Measurements from ENCODE around the gene RAB3B. TPM values are rescaled to one million over a fixed set of nuclear protein-coding genes. Genes with fewer than 3 reads are reported as not detected.
"Not testable (repeated sequence)": the region's sequence is repeated elsewhere in the genome, so short reads cannot be mapped to it uniquely, and the experiment has no call there.

Gene RAB3B
- total RNA-seq, 1 donor from 2014 or later: not detected

DNA sequence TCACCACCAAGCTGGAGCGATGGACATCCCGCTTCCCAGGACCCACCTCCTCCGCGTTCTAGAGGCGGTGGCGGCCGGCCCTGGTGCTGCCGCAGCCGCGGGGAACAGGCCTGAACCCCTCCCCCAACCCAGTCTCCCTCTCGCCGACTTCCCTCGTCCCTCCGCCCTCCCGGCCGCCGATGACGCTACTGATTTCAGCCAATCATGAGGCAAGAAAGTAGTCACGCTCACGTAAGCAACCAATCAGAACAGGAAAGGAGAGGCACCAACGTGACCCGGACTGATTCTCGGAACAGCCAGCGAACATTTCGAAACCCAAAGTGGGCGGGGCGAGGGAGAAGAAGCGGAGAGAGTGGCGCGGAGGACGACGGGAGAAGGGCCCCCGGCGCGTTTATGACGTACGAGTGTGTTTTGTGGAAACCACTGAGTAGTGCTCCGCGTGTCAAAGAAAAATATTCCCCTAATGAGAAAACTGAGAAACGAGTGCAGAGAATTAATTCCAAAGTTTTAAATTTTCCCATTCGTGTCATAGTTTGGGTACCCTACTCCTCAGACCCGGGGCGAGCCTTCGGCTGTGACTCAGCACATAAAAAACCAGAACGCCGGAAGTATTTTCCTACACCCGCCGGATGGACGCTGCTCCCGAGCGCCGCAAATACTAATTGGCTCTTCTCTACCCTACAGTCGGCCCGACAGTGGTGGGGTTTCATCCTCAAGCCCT lies 111.7 kb downstream of the RAB3B start, which contains the start of gene NRDC:
NRDC (minus strand) TSS at position 112 of the 721 bp plus-strand sequence. CDS start 112 bp downstream, outside the sequence.
- no peaks in the 10 kb centered on the region for H3K9me3 ChIP-seq
- H3K4me1 ChIP-seq: peaks cover 5 to 27% of the 10 kb centered on the region in 2 donors
- TF ChIP-seq, protein P1, sequence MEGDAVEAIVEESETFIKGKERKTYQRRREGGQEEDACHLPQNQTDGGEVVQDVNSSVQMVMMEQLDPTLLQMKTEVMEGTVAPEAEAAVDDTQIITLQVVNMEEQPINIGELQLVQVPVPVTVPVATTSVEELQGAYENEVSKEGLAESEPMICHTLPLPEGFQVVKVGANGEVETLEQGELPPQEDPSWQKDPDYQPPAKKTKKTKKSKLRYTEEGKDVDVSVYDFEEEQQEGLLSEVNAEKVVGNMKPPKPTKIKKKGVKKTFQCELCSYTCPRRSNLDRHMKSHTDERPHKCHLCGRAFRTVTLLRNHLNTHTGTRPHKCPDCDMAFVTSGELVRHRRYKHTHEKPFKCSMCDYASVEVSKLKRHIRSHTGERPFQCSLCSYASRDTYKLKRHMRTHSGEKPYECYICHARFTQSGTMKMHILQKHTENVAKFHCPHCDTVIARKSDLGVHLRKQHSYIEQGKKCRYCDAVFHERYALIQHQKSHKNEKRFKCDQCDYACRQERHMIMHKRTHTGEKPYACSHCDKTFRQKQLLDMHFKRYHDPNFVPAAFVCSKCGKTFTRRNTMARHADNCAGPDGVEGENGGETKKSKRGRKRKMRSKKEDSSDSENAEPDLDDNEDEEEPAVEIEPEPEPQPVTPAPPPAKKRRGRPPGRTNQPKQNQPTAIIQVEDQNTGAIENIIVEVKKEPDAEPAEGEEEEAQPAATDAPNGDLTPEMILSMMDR (IDR thresholded peaks at IDR 0.05): no peak
- no peaks in the 10 kb centered on the region for H3K27me3 ChIP-seq
- H3K27ac ChIP-seq: peak within 1 kb of the TSS; percentile 94 to 99
- peak within 1 kb of the TSS; percentile 71 to 83 for H3K4me3 ChIP-seq
- DNase-seq (ENCODE audit: low spot score in 2 of 2): peak; percentile 99 to 100
- intact Hi-C loops (cut with DNase I): loop anchor here (2.0 to 5.0 kb wide), 5 partner anchors 176 to 921 kb away; partner anchors contain the start of genes CC2D1B, OSBPL9, RNF11 and TXNDC12
- no peaks in the 10 kb centered on the region for H3K36me3 ChIP-seq

DNA sequence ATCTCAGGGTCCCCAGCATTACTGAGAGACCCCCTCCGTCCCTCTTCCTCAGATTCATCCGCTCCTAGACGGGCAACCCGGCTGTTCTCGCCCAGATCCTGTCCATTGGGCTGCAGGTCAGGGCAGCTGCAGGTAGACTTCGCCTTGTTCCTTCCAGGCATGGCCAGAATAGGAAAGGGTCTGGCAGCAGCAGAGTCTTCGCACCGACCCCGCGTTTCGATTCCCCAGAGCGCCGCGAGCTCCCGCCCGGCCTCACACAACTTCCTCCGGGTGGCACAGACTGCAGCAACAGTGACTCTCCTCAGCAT lies 112.2 kb downstream of the RAB3B start:
- intact Hi-C loops (cut with DNase I): loop anchor here (2.0 to 5.0 kb wide), 5 partner anchors 177 to 921 kb away; partner anchors contain the start of genes CC2D1B, OSBPL9, RNF11 and TXNDC12
- DNase-seq (ENCODE audit: low spot score in 2 of 2): no peak
- H3K9me3 ChIP-seq: no peaks in the 10 kb centered on the region
- TF ChIP-seq, protein P1 (IDR thresholded peaks at IDR 0.05): no peak
- H3K27ac ChIP-seq: peak overlapping the region; percentile 90 to 99
- H3K36me3 ChIP-seq: no peaks in the 10 kb centered on the region
- no peaks in the 10 kb centered on the region for H3K27me3 ChIP-seq
- H3K4me3 ChIP-seq: peak overlapping the region; percentile 71 to 83
- peaks cover 5 to 27% of the 10 kb centered on the region in 2 donors for H3K4me1 ChIP-seq

DNA sequence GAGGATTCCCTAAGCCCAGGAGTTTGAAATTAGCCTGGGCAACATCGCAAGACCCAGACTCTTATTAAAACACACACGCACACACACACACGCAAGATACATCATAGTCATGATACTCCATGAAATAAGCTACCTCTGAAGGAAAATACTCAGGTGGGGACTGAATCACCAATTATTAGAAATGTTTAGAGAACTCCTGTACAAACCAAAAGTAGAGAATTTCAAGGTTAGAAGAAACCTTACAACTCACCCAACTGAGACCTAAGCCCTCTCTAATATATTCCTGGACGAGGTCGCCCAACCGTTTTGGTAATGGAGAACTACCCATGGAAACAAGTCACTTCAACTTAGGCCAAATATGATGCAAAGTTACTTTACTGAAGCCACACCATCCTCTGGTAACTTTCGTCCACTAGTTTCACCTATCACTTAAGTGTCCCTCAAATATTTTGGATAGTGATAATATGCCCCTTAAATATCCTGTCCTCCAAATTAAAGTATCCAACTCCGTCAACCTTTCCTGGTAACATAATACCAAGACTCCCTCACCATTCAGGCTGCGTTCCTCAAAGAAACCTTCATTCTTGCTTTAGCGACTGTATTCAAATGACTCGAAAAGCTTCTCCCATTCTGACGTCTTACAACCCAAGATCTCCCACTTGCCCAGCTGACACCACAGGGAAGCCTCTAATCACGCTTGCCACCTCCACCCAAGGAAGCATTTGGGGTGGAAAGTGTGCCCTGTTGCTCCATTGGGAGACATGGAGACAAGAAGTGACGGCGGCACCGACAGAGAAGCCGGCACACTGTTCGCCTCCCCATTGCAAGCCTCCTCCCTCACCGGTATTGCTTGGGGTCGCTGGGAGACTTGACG lies 112.8 kb downstream of the RAB3B start:
- H3K27me3 ChIP-seq: no peaks in the 10 kb centered on the region
- intact Hi-C loops (cut with DNase I): loop anchor here (2.0 to 5.0 kb wide), 5 partner anchors 177 to 920 kb away; partner anchors contain the start of genes CC2D1B, OSBPL9, RNF11 and TXNDC12
- H3K4me1 ChIP-seq: peaks cover 5 to 27% of the 10 kb centered on the region in 2 donors
- TF ChIP-seq, protein P1 (IDR thresholded peaks at IDR 0.05): no peak
- H3K9me3 ChIP-seq: no peaks in the 10 kb centered on the region
- H3K36me3 ChIP-seq: no peaks in the 10 kb centered on the region
- peak in 1 of 2 donors; percentile 74 for DNase-seq (ENCODE audit: low spot score in 2 of 2)
- H3K27ac ChIP-seq: peak overlapping the region; percentile 90 to 99
- H3K4me3 ChIP-seq: peak overlapping the region; percentile 71 to 83

DNA sequence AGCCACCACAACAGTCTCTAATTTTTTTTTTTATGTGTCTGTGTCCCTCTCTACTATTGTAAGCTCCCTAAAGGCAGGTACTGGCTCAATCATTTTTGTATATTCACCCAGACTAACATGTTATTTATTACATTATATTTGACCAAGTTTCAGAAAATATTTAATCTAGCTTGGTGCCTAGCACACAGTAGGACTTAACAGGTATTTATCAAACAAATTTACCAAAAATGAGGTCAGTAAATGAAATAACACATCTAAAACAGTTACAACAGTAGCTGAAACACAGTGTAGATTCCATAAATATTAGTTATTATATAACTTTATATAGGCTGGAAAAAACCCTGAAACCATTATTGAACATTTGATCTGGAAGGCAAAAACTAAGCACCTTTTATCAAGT lies 114.7 kb downstream of the RAB3B start:
- Histone ChIP-seq H3K27ac (no peak overlapping the region), H3K27me3 (no peaks in the 10 kb centered on the region), H3K36me3 (no peaks in the 10 kb centered on the region), H3K4me1 (peaks cover 5 to 27% of the 10 kb centered on the region in 2 donors), H3K9me3 (no peaks in the 10 kb centered on the region), H3K4me3 (peak overlapping the region in 1 of 2 donors; percentile 71)
- TF ChIP-seq, protein P1 (IDR thresholded peaks at IDR 0.05): no peak
- intact Hi-C loops (cut with DNase I): loop anchor here (5.0 kb wide), 4 partner anchors 259 to 919 kb away; partner anchors contain the start of genes CC2D1B, OSBPL9 and RNF11
- no peak for DNase-seq (ENCODE audit: low spot score in 2 of 2)

DNA sequence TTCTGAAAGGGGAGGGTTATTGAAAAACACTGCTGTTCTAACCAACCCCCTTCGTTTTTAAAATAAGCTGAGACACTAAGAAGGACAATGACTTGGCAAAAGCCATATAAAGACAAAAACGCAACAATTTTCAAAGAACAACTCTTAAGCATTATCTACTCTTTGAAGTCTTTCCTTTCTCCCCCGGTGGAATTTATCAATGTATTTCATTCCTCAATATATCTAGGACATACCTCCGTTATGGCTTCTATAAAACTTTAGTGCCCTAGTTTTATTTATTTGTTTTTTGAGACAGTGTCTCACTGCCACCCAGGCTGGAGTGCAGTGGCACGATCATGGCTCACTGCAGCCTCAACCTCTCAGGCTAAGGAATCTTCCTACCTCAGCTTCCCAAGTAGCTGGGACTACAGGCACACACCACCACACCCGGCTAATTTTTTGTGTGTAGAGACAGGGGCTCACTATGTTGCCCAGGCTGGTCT lies 115.2 kb downstream of the RAB3B start:
- H3K27ac ChIP-seq: no peak overlapping the region
- no peak for DNase-seq (ENCODE audit: low spot score in 2 of 2)
- no peaks in the 10 kb centered on the region for H3K36me3 ChIP-seq
- H3K4me3 ChIP-seq: peak overlapping the region in 1 of 2 donors; percentile 7
- intact Hi-C loops (cut with DNase I): loop anchor here (5.0 kb wide), 4 partner anchors 258 to 918 kb away; partner anchors contain the start of genes CC2D1B, OSBPL9 and RNF11
- no peaks in the 10 kb centered on the region for H3K27me3 ChIP-seq
- H3K9me3 ChIP-seq: no peaks in the 10 kb centered on the region
- TF ChIP-seq, protein P1 (IDR thresholded peaks at IDR 0.05): no peak
- peaks cover 5 to 27% of the 10 kb centered on the region in 2 donors for H3K4me1 ChIP-seq

DNA sequence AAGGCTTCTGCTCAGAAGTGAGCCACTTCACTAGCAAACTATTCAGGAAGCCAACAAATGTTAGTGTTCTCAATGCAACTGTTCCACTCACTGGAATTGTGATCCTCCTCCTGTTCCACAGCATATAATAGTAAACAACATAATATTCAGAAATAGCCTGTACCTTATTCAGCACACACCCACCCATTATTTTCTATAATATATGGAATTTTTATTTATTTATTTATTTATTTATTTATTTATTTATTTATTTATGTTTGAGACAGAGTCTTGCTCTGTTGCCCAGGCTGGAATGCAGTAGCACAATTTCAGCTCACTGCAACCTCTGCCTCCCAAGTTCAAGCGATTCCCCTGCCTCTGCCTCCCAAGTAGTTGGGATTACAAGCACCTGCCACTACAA lies 117.2 kb downstream of the RAB3B start:
- H3K4me3 ChIP-seq; H3K9me3 ChIP-seq; intact Hi-C loops (cut with DNase I); H3K27me3 ChIP-seq; H3K27ac ChIP-seq; DNase-seq (ENCODE audit: low spot score in 2 of 2); H3K36me3 ChIP-seq: not testable (repeated sequence)
- peaks cover 5 to 23% of the 10 kb centered on the region in 2 donors for H3K4me1 ChIP-seq
